Measurements from ENCODE around the gene FXYD4.

DNA sequence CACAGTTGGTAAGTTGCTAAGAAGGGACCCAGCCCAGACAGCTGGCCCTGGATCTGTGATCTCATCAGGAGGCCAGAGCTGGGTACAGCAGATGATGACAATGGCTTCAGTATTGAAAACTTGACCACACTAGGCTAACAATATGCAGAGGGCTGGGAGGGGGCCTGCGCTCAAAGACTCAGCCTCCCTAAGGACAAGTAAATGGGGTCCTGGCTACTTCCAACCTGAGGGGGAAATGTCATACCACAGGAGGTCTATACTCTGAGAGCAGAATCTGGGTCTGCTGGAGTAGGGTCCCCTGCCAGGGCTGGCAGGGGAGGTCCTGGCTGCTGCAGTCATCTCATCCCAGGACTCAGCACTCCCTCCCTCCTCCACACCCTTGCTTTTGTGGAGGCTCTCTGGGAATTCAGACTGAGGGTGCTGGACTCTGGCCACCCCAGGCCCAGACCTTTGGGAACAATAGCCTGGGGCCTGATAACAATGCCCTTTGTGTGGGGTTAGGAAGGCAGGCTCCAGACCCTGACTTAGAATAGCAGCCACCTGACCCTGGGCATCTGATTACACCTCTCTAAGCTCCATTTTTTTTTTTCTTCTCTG is 1.4 kb downstream of the FXYD4 start:
- TF ChIP-seq, protein P1, sequence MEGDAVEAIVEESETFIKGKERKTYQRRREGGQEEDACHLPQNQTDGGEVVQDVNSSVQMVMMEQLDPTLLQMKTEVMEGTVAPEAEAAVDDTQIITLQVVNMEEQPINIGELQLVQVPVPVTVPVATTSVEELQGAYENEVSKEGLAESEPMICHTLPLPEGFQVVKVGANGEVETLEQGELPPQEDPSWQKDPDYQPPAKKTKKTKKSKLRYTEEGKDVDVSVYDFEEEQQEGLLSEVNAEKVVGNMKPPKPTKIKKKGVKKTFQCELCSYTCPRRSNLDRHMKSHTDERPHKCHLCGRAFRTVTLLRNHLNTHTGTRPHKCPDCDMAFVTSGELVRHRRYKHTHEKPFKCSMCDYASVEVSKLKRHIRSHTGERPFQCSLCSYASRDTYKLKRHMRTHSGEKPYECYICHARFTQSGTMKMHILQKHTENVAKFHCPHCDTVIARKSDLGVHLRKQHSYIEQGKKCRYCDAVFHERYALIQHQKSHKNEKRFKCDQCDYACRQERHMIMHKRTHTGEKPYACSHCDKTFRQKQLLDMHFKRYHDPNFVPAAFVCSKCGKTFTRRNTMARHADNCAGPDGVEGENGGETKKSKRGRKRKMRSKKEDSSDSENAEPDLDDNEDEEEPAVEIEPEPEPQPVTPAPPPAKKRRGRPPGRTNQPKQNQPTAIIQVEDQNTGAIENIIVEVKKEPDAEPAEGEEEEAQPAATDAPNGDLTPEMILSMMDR (IDR thresholded peaks at IDR 0.05) = no peak
- TF ChIP-seq POLR2A (IDR thresholded peaks at IDR 0.05) (no peak), EP300 (IDR thresholded peaks at IDR 0.05) (no peak)
